Measurements from ENCODE around the gene GPR15. TPM values are rescaled to one million over a fixed set of nuclear protein-coding genes. Genes with fewer than 3 reads are reported as not detected.

GPR15 gene
- total and polyA plus RNA-seq, 10 of the 15 experiments (the other 5 are each of a cell fraction or from before 2014, with no cell fraction given) = 70.7 to 150 (median 115) TPM

DNA sequence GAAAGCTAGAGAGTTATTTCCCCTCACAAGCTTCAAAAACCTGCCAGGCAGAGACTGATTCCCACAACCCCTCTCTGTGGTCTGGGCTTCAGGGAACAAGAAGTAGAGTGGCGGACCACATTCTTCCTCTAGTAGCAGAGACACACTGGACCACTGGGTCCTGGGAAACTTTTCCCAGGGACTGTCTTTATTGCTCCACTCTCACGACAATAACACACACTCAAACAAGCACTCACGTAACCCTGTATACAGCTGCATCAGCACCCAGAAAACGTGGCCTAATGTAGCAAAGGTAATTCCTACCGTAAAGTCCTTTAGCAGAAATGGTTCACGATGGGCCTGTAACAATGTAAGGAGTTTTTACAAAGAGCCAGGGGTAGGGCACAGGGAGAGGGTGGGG, 34.1 kb downstream of the GPR15 start (continued):
- TF ChIP-seq, protein P1, sequence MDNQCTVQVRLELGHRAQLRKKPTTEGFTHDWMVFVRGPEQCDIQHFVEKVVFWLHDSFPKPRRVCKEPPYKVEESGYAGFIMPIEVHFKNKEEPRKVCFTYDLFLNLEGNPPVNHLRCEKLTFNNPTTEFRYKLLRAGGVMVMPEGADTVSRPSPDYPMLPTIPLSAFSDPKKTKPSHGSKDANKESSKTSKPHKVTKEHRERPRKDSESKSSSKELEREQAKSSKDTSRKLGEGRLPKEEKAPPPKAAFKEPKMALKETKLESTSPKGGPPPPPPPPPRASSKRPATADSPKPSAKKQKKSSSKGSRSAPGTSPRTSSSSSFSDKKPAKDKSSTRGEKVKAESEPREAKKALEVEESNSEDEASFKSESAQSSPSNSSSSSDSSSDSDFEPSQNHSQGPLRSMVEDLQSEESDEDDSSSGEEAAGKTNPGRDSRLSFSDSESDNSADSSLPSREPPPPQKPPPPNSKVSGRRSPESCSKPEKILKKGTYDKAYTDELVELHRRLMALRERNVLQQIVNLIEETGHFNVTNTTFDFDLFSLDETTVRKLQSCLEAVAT (IDR thresholded peaks at IDR 0.05) = peak; percentile 80
- TF ChIP-seq, protein P2, sequence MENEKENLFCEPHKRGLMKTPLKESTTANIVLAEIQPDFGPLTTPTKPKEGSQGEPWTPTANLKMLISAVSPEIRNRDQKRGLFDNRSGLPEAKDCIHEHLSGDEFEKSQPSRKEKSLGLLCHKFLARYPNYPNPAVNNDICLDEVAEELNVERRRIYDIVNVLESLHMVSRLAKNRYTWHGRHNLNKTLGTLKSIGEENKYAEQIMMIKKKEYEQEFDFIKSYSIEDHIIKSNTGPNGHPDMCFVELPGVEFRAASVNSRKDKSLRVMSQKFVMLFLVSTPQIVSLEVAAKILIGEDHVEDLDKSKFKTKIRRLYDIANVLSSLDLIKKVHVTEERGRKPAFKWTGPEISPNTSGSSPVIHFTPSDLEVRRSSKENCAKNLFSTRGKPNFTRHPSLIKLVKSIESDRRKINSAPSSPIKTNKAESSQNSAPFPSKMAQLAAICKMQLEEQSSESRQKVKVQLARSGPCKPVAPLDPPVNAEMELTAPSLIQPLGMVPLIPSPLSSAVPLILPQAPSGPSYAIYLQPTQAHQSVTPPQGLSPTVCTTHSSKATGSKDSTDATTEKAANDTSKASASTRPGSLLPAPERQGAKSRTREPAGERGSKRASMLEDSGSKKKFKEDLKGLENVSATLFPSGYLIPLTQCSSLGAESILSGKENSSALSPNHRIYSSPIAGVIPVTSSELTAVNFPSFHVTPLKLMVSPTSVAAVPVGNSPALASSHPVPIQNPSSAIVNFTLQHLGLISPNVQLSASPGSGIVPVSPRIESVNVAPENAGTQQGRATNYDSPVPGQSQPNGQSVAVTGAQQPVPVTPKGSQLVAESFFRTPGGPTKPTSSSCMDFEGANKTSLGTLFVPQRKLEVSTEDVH (IDR thresholded peaks at IDR 0.05; ENCODE audit: low read depth, partially characterized antibody) = no peak
- TF ChIP-seq POLR2A (IDR thresholded peaks at IDR 0.05; ENCODE audit: low read depth, low read length) (no peak), TCF12 (IDR thresholded peaks at IDR 0.05; ENCODE audit: low read depth, low read length) (peak; percentile 75; the same call in 1 of the 2 replicates), MXI1 (IDR thresholded peaks at IDR 0.05; ENCODE audit: low read depth, low read length) (no peak), TAF1 (IDR thresholded peaks at IDR 0.05; ENCODE audit: borderline replicate concordance, low read depth, low read length) (no peak), SUZ12 (IDR thresholded peaks at IDR 0.05; ENCODE audit: unreplicated experiment) (no peak), PML (IDR thresholded peaks at IDR 0.05; ENCODE audit: low read length) (0 out of 2 replicates have a peak, but pooled peaks have one; percentile 30), NFYB (IDR thresholded peaks at IDR 0.05; ENCODE audit: insufficient read depth, low read depth, low read length) (no peak), MTA3 (IDR thresholded peaks at IDR 0.05; ENCODE audit: borderline replicate concordance, low read length) (no peak)
- TF ChIP-seq, protein P3, sequence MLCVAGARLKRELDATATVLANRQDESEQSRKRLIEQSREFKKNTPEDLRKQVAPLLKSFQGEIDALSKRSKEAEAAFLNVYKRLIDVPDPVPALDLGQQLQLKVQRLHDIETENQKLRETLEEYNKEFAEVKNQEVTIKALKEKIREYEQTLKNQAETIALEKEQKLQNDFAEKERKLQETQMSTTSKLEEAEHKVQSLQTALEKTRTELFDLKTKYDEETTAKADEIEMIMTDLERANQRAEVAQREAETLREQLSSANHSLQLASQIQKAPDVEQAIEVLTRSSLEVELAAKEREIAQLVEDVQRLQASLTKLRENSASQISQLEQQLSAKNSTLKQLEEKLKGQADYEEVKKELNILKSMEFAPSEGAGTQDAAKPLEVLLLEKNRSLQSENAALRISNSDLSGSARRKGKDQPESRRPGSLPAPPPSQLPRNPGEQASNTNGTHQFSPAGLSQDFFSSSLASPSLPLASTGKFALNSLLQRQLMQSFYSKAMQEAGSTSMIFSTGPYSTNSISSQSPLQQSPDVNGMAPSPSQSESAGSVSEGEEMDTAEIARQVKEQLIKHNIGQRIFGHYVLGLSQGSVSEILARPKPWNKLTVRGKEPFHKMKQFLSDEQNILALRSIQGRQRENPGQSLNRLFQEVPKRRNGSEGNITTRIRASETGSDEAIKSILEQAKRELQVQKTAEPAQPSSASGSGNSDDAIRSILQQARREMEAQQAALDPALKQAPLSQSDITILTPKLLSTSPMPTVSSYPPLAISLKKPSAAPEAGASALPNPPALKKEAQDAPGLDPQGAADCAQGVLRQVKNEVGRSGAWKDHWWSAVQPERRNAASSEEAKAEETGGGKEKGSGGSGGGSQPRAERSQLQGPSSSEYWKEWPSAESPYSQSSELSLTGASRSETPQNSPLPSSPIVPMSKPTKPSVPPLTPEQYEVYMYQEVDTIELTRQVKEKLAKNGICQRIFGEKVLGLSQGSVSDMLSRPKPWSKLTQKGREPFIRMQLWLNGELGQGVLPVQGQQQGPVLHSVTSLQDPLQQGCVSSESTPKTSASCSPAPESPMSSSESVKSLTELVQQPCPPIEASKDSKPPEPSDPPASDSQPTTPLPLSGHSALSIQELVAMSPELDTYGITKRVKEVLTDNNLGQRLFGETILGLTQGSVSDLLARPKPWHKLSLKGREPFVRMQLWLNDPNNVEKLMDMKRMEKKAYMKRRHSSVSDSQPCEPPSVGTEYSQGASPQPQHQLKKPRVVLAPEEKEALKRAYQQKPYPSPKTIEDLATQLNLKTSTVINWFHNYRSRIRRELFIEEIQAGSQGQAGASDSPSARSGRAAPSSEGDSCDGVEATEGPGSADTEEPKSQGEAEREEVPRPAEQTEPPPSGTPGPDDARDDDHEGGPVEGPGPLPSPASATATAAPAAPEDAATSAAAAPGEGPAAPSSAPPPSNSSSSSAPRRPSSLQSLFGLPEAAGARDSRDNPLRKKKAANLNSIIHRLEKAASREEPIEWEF (IDR thresholded peaks at IDR 0.05; ENCODE audit: insufficient replicate concordance, low read depth, low read length) = peak; percentile 58
- TF ChIP-seq, protein P4, sequence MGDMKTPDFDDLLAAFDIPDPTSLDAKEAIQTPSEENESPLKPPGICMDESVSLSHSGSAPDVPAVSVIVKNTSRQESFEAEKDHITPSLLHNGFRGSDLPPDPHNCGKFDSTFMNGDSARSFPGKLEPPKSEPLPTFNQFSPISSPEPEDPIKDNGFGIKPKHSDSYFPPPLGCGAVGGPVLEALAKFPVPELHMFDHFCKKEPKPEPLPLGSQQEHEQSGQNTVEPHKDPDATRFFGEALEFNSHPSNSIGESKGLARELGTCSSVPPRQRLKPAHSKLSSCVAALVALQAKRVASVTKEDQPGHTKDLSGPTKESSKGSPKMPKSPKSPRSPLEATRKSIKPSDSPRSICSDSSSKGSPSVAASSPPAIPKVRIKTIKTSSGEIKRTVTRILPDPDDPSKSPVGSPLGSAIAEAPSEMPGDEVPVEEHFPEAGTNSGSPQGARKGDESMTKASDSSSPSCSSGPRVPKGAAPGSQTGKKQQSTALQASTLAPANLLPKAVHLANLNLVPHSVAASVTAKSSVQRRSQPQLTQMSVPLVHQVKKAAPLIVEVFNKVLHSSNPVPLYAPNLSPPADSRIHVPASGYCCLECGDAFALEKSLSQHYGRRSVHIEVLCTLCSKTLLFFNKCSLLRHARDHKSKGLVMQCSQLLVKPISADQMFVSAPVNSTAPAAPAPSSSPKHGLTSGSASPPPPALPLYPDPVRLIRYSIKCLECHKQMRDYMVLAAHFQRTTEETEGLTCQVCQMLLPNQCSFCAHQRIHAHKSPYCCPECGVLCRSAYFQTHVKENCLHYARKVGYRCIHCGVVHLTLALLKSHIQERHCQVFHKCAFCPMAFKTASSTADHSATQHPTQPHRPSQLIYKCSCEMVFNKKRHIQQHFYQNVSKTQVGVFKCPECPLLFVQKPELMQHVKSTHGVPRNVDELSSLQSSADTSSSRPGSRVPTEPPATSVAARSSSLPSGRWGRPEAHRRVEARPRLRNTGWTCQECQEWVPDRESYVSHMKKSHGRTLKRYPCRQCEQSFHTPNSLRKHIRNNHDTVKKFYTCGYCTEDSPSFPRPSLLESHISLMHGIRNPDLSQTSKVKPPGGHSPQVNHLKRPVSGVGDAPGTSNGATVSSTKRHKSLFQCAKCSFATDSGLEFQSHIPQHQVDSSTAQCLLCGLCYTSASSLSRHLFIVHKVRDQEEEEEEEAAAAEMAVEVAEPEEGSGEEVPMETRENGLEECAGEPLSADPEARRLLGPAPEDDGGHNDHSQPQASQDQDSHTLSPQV (IDR thresholded peaks at IDR 0.05) = no peak
- TF ChIP-seq, protein P5, sequence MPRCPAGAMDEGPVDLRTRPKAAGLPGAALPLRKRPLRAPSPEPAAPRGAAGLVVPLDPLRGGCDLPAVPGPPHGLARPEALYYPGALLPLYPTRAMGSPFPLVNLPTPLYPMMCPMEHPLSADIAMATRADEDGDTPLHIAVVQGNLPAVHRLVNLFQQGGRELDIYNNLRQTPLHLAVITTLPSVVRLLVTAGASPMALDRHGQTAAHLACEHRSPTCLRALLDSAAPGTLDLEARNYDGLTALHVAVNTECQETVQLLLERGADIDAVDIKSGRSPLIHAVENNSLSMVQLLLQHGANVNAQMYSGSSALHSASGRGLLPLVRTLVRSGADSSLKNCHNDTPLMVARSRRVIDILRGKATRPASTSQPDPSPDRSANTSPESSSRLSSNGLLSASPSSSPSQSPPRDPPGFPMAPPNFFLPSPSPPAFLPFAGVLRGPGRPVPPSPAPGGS (IDR thresholded peaks at IDR 0.05; ENCODE audit: borderline replicate concordance, insufficient read depth, low read depth, low read length, poor library complexity, severe bottlenecking) = peak; percentile 90

All from GM12878 (cell line).